ENCODE data around the gene THSD4. TPM values are rescaled to one million over a fixed set of nuclear protein-coding genes. Genes with fewer than 3 reads are reported as not detected.
"Not testable (repeated sequence)": the region's sequence is repeated elsewhere in the genome, so short reads cannot be mapped to it uniquely, and the experiment has no call there.

The THSD4 gene
- total RNA-seq, 2 donors from 2014 or later = 16.3 to 18.8 TPM

DNA sequence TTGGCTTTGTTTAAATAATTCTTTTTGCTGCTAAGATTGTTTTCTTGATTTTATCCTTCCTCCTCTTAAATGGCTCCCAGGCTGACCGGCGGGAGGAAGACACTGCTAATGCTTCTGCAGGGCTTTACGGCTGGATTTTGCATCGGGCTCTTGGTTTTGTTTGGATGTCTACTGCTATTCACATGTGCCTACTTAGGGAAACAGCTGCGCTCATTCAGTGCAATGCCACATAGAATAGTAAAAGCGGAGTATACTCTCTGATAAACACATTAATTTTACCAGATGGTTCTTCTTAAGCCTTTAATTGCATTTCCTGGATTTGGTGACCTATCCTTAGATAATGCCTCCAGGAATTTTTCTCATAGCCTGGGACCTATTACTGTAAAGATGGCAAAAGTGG lies 146.6 kb downstream of the THSD4 start:
- no peak for DNase-seq (ENCODE audit: low spot score)
- intact Hi-C loops (cut with DNase I) = no loop called here

DNA sequence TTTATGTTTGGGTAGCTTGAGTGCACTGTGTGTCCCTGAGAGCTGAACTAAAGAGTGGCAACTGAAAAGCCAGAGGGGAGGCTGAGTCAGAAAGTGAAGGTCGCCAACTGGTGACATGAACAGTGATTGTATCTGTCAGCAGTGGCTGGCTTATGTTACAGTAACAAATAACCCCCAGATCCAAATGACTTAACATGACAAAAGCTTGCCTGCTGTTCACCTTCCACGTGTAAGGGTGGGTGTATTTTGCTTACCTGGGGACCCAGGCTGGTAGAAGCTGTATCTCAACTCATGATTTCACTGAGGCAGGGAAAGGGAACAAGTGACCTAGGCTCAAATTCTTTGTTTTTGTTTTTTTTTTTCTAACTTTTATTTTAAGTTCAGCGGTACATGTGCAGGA lies 147.3 kb downstream of the THSD4 start:
- intact Hi-C loops (cut with DNase I) = no loop called here
- DNase-seq (ENCODE audit: low spot score) = no peak

DNA sequence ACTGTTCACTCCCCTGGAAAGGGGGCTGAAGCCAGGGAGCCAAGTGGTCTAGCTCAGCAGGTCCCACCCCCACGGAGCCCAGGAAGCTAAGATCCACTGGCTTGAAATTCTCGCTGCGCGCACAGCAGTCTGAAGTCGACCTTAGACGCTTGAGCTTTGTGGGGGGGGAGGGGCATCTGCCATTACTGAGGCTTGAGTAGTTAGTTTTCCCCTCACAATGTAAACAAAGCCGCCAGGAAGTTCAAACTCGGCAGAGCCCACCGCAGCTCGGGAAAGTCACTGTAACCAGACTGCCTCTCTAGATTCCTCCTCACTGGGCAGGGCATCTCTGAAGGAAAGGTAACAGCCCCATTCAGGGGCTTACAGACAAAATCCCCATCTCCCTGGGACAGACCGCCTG lies 150.3 kb downstream of the THSD4 start:
- DNase-seq (ENCODE audit: low spot score); intact Hi-C loops (cut with DNase I): not testable (repeated sequence)

DNA sequence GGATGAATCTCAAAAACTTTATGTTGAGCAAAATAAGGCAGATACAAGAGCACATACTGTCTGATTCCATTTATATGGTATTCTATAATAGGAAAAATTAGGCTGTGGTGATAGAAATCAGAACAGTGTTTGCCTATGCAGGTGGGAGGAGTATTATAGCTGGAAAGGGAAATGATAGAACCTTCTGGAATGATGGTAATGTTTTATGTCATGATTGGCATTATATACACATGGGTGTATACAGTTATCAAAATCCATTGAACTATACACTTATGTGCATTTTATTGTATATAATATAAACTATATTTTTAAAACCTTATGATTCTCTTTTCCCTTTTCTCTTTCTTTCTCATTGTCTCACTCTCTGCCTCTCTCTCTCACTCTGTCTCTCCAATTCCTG lies 156.1 kb downstream of the THSD4 start:
- DNase-seq (ENCODE audit: low spot score) = no peak
- intact Hi-C loops (cut with DNase I) = loop anchor here in 1 of 2 donors (10.0 kb wide), 1 partner anchor 1497 kb away; no protein-coding TSS in a partner anchor

DNA sequence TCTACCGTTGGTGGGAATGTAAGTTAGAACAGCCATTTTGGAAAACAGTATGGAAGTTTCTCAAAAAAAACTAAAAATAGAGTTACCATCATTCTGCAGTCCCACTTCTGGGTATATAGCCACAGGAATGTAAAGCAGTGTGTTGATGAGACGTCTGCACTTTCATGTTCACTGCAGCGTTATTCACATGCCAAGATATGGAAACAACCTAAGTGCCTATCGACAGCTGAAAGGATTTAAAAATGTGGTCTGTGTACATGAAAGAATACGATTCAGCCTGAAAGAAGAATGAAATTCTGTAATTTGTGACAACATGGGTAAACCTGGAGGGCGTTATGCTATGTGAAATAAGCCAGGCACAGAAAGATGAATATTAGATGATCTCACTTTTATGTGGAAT lies 157.7 kb downstream of the THSD4 start:
- DNase-seq (ENCODE audit: low spot score) = no peak
- intact Hi-C loops (cut with DNase I) = loop anchor here in 1 of 2 donors (10.0 kb wide), 1 partner anchor 1498 kb away; no protein-coding TSS in a partner anchor

DNA sequence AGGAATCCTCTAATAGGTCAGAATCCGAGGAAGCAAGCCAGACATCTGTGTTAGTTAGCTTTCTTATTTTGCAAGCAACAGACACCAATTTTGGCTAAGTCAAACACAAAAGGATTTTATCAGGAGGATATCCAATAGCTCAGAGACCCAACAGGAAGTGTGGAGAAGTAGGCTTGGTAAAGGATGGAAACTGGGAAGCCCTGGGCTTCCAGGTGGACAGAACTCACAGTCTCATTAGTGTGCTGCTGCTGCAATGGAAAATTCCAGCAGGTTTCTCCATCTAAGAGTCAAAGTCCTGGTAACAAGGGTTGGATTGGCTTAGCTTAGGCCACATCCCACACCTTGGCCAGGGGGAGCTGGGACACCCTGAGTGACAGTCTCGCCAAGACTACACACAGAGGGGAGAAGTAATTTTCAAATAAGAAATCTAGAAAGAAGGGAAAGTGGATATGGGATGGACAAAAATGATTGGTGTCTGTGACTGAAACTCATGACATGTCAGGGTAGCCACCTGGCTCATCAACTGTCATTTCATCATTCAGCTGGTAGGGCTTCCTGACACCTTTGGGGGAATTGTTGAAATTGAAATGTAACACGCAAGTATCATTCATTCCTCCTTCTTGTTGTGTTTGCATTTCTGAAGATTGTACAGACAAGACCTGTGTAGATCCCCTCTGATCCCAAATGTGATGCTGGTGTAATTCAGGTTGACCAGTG lies 158.6 kb downstream of the THSD4 start:
- intact Hi-C loops (cut with DNase I) = loop anchor here in 1 of 2 donors (10.0 kb wide), 1 partner anchor 1499 kb away; no protein-coding TSS in a partner anchor

DNA sequence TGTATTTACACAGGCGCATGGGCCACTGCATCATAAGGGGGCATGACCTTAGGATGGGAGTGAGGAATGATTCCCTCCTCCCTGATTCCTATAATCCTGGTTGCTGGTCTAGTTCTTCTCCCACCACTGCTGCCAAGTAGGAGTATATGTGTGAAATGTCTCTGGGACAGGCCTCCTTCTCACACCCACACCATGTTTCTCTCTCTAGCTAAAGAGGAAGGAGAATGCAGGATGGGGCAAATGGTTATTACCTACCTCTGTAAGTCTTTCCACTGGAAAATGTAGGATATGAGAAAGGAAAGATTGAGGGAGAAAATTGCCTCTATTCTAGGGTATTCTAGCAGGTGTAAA lies 159.2 kb downstream of the THSD4 start:
- intact Hi-C loops (cut with DNase I) = loop anchor here in 1 of 2 donors (10.0 kb wide), 1 partner anchor 1500 kb away; no protein-coding TSS in a partner anchor
- no peak for DNase-seq (ENCODE audit: low spot score)

More for the DNA sequence above, 158.6 kb downstream of the THSD4 start:
- no peak for DNase-seq (ENCODE audit: low spot score)

DNA sequence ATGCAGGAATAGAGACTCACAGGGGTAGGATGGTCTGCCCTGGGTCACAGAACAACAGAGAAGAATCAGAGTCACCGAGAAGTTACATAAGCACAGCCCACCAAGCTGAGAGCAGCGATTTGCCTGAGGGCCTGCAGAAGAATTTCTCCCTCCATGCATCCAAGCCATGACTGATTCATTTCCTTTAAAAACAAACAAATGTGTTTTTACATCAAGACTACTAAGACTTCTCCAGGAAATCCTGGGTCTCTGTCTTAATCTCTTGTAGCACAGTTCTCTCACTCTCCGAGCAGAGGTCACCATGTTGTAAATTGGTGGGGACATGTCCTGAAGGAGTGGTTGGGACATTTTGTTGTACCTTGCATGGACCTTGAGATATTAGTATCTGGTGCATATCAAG lies 159.8 kb downstream of the THSD4 start:
- intact Hi-C loops (cut with DNase I) = loop anchor here (5.0 to 10.0 kb wide), 2 partner anchors 158 to 1500 kb away; partner anchors contain the start of gene THSD4 (in 1 of the 2)
- no peak for DNase-seq (ENCODE audit: low spot score)

DNA sequence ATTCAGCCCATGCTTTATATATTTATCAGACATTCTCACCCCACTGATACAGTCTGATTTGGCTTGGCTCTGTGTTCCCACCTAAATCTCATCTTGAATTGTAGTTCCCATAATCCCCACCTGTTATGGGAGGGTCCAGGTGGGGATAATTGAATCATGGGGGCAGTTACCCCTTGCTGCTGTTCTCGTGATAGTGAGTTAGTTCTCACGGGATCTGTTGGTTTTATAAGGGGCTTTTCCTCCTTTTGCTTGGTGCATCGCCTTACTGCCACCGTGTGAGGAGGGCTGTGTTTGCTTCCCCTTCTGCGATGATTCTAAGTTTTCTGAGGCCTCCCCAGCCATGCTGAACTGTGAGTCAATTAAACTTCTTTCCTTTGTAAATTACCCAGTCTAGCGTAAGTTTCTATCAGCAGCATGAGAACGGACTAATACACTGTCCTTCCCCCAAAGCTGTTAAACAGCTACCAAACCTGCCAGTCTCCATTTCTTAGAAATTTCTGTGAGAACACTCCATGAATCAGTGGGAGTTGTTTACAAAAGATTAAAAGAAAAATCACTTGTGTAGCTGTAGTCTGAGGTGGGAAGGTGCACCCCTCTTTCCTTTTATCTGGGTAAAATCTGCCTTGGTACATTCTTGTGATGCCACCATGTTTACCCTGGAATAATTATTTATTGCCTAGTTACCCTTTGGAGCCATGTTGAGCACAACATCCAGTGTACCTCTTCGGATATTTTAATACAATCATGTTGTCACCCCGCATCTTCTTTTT lies 160.5 kb downstream of the THSD4 start:
- DNase-seq (ENCODE audit: low spot score) = no peak
- intact Hi-C loops (cut with DNase I) = loop anchor here (5.0 to 10.0 kb wide), 2 partner anchors 158 to 1501 kb away; partner anchors contain the start of gene THSD4 (in 1 of the 2)

DNA sequence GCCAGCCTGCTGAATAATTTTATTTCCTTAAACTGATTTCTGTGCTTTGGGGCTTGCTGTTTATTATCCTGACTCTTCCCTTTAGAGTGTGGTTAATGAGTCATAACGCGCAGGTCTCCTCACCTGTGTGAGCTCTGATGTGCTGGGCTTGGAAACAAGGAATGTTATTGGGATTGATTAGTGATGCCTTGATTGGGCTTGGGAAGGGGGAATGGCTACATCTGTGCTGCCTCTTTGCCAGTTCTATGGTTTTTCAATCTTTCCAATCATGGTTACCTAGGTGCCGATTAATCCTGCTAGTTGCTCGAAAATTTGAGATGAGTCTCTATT lies 161.0 kb downstream of the THSD4 start:
- DNase-seq (ENCODE audit: low spot score) = no peak

DNA sequence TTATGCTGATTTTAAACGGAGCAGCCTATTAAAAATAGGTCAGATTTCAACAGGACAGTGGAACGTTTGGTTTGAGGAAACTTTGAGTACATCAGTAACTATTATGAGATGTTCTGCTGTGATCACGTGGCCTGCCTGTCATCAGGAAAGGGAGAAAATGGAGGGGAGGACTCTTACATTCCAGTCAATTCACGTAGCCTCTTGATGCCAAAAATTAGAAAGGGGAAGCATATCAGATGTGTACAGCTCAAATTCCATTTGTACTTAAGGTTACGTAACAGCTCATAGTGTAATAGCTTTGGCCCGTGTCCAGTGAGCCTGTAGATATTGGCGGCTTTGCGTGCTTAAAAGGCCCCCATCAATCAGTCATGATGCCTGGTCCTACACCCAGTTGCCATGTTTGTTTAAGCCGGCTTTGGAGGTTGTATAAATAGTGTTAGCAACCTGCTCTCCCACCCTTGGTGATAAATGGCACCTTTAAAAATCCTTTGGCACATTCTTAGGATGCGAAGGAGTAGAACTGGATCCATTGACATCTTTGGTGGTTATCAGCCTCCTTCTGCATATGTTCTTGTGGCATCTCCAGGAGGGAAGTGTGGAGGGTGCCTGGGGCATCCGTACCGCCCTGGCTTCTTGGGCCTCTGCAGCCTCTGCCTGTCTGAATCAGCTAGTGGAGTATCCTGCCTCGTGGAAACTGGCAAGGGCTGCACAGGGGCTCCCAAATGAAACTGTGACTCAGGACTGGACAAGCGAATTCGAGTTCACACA lies 163.9 kb downstream of the THSD4 start:
- intact Hi-C loops (cut with DNase I) = loop anchor here (5.0 to 10.0 kb wide), 2 partner anchors 162 to 1504 kb away; partner anchors contain the start of gene THSD4 (in 1 of the 2)
- DNase-seq (ENCODE audit: low spot score) = no peak

More for the DNA sequence above, 161.0 kb downstream of the THSD4 start:
- intact Hi-C loops (cut with DNase I) = loop anchor here (5.0 to 10.0 kb wide), 2 partner anchors 159 to 1502 kb away; partner anchors contain the start of gene THSD4 (in 1 of the 2)

DNA sequence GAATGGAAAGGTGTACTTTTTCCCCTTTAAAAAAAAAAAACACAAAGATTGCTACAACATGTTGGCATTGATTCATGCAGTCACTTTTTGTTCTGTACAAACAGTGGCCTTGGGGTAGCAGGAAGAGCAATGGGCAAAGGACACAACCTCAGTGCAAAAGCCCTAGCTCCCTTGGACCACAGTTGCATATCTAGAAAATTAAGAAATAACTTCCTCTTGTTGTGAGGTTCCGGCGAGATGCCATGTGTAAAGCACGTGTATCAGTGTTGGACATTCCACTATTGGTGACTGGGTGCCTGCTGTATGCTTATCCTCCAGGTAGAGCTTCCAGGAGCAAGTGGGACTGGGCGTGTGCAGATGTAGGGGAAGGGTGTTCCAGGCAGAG lies 164.5 kb downstream of the THSD4 start:
- intact Hi-C loops (cut with DNase I) = loop anchor here (5.0 to 10.0 kb wide), 2 partner anchors 162 to 1505 kb away; partner anchors contain the start of gene THSD4 (in 1 of the 2)
- no peak for DNase-seq (ENCODE audit: low spot score)

DNA sequence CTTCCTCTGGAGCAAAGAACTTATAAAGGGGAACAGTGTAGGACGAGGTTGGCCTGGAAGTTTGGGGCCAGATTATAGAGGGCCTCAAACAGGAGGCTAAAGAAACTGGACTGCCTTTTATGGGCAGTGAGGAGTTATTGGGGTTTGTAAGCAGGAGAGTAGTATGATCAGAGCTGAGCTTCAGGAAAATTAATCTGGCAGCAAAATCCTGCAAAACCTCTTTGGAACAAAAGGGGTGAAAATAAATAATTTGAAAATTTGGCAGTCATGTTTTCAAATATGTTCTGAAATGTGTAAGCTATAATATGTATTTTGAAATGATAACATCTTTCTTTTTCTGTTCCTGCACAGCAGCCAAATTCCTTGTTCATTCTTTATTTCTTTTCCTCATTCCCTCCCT lies 164.9 kb downstream of the THSD4 start:
- DNase-seq (ENCODE audit: low spot score) = no peak
- intact Hi-C loops (cut with DNase I) = no loop called here

DNA sequence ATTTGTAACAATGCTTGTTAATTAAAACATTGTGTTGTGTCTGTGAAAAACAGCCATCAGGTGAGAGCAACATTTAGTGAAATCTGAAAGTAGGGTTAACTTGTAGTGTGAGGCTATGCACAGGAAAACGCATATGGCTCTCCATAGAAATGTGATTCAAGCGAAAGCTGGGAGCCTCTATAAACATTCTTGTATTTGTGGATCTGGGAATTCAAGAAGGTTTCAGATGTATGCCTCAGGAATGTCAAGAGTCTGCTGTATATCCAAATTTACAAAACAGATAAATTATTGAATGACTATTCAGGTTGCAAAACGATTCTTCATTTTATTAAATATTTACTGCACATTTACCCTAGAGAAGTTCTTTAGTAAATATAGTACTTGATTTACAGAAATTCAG lies 166.0 kb downstream of the THSD4 start:
- intact Hi-C loops (cut with DNase I) = no loop called here
- no peak for DNase-seq (ENCODE audit: low spot score)

DNA sequence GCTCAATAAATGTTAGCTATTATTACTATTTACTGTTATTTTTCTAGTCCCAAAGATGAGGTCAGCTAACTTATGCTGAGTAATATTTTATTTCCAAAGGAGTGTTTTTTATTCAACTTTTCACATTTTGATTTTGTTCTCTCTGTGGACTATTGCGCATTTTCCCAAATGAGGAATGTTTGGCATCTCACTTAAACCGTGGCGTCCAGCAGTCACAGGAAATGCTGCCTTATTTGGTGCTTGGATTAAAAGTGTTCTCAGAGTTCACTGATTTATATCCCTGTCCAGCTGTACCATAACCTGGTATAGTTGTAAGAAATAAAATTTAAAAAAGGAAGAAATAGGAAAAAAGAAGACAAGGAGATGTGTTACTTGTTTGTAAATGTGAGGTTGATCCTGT lies 166.8 kb downstream of the THSD4 start:
- no peak for DNase-seq (ENCODE audit: low spot score)
- intact Hi-C loops (cut with DNase I) = no loop called here

DNA sequence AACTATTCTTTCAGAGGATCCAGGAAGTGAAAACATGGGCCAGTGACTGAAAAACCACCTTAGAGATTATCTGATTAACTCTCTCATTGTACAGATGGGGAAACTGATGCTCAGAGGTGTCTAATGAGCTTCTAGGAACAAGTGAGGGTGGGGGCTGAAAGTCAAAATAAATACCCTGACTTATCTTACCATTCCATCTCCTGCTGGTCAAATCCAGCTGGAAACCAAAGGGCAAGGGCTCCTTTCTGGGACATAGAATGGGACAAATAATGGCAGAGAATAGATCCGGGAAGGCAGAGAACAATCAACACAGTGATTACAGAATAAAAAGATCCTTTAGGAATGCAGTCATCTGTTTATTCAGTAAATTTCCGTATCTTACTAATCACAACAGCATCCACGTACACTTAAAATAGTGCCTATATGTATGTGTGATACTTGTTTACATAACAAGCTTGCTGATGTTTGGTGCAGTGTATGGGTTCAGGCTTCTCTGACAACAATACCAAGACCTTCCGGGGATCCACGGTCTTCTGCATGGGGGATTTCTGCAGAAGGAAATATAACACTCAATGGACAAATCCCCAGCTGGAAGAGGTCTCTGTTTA lies 173.2 kb downstream of the THSD4 start:
- no peak for DNase-seq (ENCODE audit: low spot score)
- intact Hi-C loops (cut with DNase I) = no loop called here

DNA sequence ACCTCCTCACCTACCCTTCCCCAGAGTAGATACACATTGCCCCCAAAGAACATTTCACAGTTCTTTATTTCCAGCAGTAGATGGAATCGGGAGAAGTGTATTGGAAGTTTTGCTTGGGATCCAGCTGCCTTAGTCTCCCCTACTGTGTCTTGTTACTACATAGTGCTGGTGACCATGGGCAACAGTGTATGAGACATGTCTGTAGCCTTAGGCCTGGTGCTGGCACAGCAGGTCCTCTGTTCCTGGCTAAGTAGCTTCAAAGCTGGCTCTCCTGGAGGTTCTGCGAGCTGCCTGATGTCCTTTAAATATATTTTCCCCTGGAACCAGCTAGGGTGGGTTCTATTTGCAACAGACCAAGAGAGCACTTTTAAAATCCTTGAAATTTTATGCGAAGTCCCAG lies 174.7 kb downstream of the THSD4 start:
- DNase-seq (ENCODE audit: low spot score) = no peak
- intact Hi-C loops (cut with DNase I) = no loop called here

DNA sequence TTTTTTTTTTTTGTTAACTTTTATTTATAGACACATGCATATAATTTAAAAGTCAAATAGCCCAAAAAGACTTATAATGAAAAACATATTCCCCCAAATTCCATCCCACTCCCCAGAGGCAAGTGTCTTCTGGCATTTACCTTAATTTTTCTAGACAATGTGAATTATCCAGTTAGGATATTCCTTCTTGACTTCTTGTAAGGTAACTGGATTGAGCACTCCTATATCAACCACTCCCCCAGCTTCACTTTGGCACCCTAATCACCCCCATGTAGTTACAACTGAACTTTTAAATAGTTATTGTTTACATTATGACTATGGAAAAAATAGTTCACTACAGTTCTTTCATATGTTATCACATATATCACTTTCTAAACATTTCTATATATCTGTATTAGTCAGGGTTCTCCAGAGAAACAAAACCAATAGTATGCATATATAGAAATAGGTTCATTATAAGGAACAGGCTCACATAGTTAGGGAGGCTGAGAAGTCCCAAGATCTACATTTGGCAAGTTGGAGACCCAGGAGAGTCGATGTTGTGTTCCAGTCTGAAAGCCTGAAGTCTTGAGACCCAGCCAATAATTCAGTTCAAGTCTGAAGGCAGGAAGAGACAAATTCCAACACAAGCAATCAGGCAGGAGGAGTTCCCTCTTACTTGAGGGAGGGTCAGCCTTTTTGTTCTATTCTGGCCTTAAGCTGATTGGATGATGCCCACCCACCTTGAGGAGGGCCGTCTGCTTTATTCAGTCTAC lies 175.8 kb downstream of the THSD4 start:
- intact Hi-C loops (cut with DNase I) = no loop called here
- DNase-seq (ENCODE audit: low spot score) = no peak

Data from posterior vena cava (tissue), 2 donors.